Activated CD8-positive, alpha-beta memory T cell treated with anti-CD3 and anti-CD28 coated beads for 36 hours (primary cell): Measurements from ENCODE around the gene EFR3B. TPM values are rescaled to one million over a fixed set of nuclear protein-coding genes. Genes with fewer than 3 reads are reported as not detected.
"Not testable (repeated sequence)": the region's sequence is repeated elsewhere in the genome, so short reads cannot be mapped to it uniquely, and the experiment has no call there.

ENCODE experiments used
- CTCF ChIA-PET: fragments of 350-600 bp; sonication (Branson Sonifier 250); formaldehyde crosslinking; loops from one replicate; lab custom pipeline; 2021; ENCODE audit warnings: antibody characterized with exemption; lab: Charles Lee
- POLR2A ChIA-PET: fragments of 350-600 bp; sonication (Branson Sonifier 250); formaldehyde crosslinking; loops from one replicate; lab custom pipeline; 2021; ENCODE audit warnings: antibody characterized with exemption; lab: Charles Lee
- total RNA-seq, 2 experiments: library from RNA; stranded (reverse); gene quantifications; one replicate each; pipeline ENCODE4 v1.2.3, GENCODE V29; 2021

EFR3B gene
- total RNA-seq, 2 experiments from 2014 or later = 0.17 to 0.25 TPM

DNA sequence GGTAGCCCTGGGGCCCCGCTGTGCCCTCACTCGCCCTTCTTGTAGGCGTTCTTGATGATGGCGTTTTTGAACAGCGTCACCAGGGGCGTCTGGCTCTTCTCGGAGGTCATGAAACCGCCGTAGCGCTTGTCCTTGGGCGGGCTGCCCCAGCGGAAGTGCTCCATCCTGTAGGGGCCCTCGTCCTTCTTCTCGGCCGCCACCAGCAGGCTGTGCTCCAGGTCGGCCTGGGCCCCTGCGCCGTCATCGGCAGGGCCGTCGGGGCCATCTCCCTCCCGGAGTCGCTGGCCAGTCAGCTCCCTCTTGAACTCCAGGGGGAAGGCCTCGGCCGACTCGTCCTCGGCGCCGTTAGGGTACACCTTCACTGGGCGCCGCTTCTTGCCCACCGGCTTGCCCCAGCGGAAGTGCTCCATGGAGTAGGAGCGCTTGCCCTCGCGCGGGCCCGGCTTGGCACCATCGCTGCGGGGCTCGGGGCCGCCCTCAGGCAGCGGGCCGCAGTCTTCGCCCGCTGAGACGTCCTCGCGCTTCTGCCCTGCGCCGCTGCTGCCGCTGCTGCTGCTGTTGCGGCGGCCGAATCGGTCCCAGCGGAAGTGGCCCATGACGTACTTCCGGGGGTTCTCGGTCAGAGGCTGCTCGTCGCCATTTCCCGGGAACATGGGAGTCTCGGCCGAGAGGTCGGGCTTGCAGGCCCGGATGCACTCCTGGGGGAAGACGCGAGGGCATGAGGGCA, 119.3 kb downstream of the EFR3B start:
- CTCF ChIA-PET = no interaction called here
- POLR2A ChIA-PET = no interaction called here

DNA sequence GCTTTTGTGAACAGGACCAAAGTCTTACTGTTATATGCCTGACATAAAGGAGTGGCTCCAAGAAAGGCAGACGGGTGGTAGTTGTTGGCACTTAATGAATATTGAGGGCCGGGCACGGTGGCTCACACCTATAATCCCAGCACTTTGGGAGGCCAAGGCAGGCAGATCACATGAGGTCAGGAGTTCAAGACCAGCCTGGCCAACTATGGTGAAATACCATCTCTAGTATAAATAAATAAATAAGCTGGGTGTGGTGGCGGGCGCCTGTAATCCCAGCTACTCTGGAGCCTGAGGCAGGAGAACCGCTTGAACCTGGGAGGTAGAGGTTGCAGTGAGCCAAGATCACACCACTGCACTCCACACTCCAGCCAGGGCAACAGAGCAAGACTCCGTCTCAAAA, 120.2 kb downstream of the EFR3B start:
- POLR2A ChIA-PET, CTCF ChIA-PET: not testable (repeated sequence)

- ChIA-PET CTCF (no interaction called here), POLR2A (no interaction called here)
Measured at GRCh38 chr2:25164561-25164960, 122.7 kb downstream of the EFR3B start.

- ChIA-PET POLR2A (interaction anchor here (0.5 kb wide), 1 partner anchor 930 kb away, joined by 8 read pairs; no protein-coding TSS in a partner anchor), CTCF (interaction anchor here (0.6 to 2.3 kb wide), 4 partner anchors 22 to 195 kb away, joined by 3 to 10 read pairs (median 3); no protein-coding TSS in a partner anchor)
Measured at GRCh38 chr2:25165992-25166875, 124.4 kb downstream of the EFR3B start.

DNA sequence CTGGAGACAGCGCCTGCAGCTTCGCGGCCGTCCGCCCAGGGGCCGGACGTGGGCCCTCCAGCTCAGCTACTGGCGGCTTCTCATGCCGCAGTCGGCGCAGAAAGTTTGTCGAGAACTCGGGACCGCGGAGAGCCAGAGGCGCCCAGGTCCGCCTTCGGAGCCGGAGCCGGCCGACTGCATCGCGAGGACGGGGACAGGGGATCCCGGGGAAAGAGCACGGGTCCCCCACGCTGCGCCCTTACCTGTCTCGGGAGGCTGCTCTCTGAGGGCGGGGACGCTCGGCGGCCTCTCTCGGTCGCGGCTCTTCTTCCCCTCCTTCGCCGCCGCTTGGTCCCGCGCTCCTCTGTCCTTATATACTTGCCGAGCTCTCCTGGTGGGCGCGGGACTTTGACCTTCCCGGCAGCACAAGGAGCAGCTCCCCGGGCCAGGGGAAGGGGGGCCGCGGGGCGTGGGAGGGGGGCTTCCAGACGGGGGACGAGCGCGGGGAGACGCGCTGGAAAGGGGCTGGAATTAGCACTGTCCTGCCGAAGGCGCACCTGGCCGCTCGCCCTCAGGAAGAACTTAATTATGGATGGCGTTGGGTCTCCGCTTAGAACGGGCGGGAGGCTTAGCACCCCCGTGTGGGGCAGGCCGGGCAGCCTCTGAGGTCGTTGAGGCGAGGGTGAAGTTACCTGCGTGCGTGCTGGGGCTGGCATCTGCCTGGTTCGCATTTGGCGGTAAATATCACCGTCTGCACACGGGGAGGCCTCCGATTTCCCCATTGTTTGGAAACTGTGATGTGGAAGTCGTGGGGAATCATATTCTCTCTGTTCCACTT, 126.6 kb downstream of the EFR3B start, which contains the start of gene POMC:
Gene POMC (minus strand): TSS at position 325 of the 817 bp plus-strand sequence. CDS start 3,808 bp downstream, outside the sequence.
- CTCF ChIA-PET = no interaction called here
- POLR2A ChIA-PET = no interaction called here

DNA sequence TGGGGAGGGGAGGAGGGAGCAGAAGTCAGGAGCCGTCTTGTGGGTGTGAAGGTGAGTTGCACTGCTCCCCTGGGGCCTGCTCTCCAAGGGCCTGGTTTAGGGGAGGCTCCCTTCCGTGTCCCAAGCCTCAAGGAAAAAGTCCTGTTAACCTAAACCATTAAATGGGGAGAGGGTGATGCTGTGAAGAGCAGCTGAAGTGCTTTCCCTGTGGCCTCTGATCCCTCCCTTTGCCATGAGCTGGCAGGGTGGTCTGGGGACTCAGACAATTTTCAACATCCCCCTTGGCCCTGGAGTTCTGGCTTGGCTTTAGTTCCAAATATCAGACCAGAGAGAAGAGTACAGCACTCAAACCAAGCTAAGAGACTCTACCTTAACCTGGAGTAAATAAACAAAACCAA, 127.2 kb downstream of the EFR3B start:
- ChIA-PET CTCF (no interaction called here), POLR2A (no interaction called here)

- POLR2A ChIA-PET = no interaction called here
- CTCF ChIA-PET = interaction anchor here (0.6 kb wide), 1 partner anchor 51 kb away, joined by 3 read pairs; no protein-coding TSS in a partner anchor
Measured at GRCh38 chr2:25170888-25171287, 129.0 kb downstream of the EFR3B start.

- POLR2A ChIA-PET = no interaction called here
Measured at GRCh38 chr2:25173719-25174118, 131.8 kb downstream of the EFR3B start.

DNA sequence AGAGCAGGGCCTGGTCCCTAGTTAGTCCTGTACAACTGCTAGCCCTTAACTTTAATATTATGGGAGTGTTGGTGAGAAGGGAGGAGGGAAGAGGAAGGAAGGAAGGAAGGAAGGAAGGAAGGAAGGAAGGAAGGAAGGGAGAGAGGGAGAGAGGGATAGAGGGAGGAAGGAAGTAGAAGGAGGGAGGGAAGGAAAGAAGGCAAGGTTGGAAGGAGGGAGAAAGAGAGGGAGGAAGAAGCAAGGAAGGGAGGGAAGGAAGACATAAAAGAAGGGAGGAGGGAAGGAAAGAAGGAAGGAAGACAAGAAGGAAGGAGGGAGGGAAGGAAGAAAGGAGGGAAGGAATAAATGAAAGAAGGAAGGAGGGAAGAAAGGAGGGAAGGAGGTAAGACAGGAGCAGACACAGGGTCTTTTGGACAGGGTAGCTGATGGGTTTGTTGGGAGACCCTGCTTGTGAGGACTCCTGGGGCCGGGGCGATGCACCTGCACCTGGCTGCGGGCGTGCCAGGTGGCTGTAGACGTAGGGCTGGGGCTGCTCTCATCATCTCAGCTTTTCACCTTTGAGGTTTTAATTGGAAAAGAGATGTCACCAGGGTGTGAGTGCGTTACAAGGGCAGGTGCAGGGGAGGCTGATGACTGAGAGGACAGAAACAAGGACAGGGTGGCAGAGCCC, 132.5 kb downstream of the EFR3B start:
- ChIA-PET CTCF (no interaction called here), POLR2A (interaction anchor here (0.5 kb wide), 1 partner anchor 36 kb away, joined by 3 read pairs; no protein-coding TSS in a partner anchor)

More at GRCh38 chr2:25173719-25174118, 131.8 kb downstream of the EFR3B start:
- CTCF ChIA-PET = no interaction called here

DNA sequence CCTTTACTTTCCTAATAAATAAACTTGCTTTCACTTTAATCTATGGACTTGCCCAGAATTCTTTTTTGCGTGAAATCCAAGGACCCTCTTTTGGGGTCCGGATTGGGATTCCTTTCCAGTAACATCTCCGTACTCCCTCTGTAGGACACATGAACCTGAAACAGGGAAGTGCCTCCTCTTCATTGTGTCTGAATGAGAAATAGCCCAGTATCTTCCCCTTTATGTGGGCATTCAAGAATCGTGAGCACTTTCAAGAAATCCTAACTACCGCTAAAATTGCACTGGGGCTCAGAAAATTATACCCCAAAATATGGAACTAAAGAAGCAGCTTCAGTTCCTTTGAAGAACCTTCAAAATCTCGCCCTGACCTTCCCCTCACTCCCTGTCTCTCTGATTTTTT, 134.3 kb downstream of the EFR3B start:
- POLR2A ChIA-PET = no interaction called here
- CTCF ChIA-PET = no interaction called here

- POLR2A ChIA-PET = no interaction called here
Measured at GRCh38 chr2:25176541-25177181, 134.8 kb downstream of the EFR3B start.

DNA sequence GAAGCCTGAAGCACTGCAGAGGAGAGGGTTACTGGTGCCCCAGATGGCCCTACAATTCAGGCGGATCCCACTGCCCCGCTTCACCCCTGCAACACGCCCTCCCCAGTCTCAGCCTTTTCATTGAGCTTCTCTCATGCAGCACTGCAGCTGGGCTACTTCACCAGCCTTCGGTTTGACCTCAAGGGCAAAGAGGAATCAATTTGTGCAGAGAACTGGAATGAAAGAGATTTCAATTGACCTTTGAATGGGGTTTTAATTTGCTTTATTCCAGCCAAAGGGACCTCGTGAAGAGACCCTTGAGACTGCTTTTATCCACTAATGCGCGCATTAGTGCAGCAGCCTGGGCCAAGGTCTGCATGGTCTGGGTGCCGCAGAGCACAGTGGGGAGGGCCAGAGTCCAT, 135.3 kb downstream of the EFR3B start:
- CTCF ChIA-PET = no interaction called here
- POLR2A ChIA-PET = no interaction called here

More at GRCh38 chr2:25176541-25177181, 134.8 kb downstream of the EFR3B start:
- CTCF ChIA-PET = no interaction called here

DNA sequence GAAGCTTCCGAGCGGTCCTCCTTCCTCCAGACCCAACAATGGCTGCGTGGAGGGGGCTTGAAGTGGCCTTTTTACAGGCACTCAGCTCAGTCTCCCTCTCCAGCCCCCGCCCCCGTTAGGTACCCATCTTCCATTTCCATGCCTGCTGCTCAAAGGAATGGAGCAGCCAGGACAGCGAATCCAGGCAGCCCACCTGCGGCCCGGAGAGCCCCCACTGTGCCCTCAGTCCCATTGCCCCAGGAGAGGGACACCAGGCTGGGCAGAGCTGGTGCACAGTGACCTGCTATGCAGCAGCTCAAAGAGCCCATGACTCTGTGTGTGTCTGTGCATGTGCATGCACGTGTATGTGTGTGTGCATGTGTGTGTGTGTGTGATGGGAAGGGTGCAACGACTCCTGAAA, 137.1 kb downstream of the EFR3B start:
- POLR2A ChIA-PET = interaction anchor here (1.2 kb wide), 1 partner anchor 343 kb away, joined by 3 read pairs; no protein-coding TSS in a partner anchor
- CTCF ChIA-PET = no interaction called here

GRCh38 chr2:25184254-25184653, 142.4 kb downstream of the EFR3B start:
- CTCF ChIA-PET = no interaction called here

DNA sequence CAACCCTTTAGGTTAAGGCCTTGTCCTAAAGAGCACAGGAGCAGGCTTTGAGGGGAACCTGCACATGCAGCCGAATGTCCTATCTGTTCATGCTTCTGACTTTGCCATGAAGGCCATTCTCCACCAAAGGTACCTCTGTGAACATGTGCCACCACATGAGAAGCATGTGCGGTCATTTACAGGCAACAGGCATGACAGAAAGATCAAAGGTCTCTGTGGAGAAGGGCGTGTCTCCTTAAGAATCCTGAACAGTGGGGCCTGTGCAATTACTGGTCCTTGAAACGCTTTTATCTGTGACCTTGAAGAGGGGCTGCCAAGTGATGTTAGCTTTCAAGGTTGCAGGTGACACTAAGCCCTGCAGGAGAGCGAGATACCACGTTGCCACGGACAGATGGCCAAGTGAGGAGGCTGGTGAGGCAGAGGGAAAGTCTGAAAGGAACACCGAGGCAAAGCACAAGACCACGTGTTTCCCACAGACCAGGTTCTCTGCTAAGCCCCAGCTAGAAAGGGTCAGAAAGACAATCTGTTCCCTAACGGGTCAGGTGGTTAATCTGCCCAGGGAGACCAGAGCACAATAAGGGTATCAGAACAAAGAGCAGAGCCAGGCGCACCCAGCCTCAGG, 146.0 kb downstream of the EFR3B start:
- CTCF ChIA-PET = interaction anchor here (0.6 to 0.7 kb wide), 2 partner anchors 22 to 422 kb away, joined by 3 read pairs; no protein-coding TSS in a partner anchor
- POLR2A ChIA-PET = no interaction called here

More at GRCh38 chr2:25184254-25184653, 142.4 kb downstream of the EFR3B start:
- POLR2A ChIA-PET = no interaction called here

- ChIA-PET CTCF (no interaction called here), POLR2A (no interaction called here)
Measured at GRCh38 chr2:25188405-25188804, 146.5 kb downstream of the EFR3B start.

DNA sequence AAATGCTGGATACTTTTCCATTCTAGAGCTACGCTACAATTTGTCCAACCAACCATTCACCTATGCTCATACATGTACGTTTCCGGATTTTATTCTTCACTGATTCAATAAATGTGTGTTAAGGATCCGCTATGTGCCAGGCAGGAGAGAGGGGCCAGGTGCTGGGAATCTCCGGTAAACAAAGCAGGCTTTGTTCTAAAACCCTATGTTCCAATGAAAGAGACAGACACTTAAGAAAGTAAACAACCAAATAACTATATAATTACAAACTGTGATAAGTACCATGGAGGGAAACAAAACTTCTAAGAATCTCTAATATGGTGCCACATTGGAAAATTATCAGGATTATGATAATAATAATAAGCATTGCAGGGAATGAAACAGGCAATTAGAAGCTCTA, 148.7 kb downstream of the EFR3B start:
- POLR2A ChIA-PET = no interaction called here
- CTCF ChIA-PET = no interaction called here
